GM23338 (cell line): ENCODE data around the gene EGR1. TPM values are rescaled to one million over a fixed set of nuclear protein-coding genes. Genes with fewer than 3 reads are reported as not detected.

Experiments used
- ATAC-seq: fragments of 200-7000 bp; cut with Tn5 transposase; 3 replicates; pipeline ENCODE4 v1.9.1; 2020
- DNase-seq: peaks from one replicate; pipeline ENCODE4 v3.0.0-alpha.2; 2015; ENCODE audit warnings: low spot score
- H2AFZ ChIP-seq: fragments of 200-600 bp; sonication (generic); 2 replicates; pipeline ENCODE4 v1.8.0; 2016; ENCODE audit warnings: antibody characterized with exemption, mild to moderate bottlenecking, moderate library complexity
- H3F3A ChIP-seq: fragments of 200-600 bp; sonication (generic); replicated peaks from 2 replicates; pipeline ENCODE4 v1.8.0; 2017; ENCODE audit warnings: antibody characterized with exemption, mixed run types, low read depth
- H3K27ac ChIP-seq: fragments of 200-600 bp; sonication (generic); 2 replicates; pipeline ENCODE4 v1.6.1; 2016; ENCODE audit warnings: low read depth
- H3K27me3 ChIP-seq: fragments of 200-600 bp; sonication (generic); 2 replicates; pipeline ENCODE4 v1.8.0; 2016; ENCODE audit warnings: mild to moderate bottlenecking, mixed run types, moderate library complexity; ENCODE audit not compliant: insufficient read depth
- H3K36me3 ChIP-seq: fragments of 200-600 bp; sonication (generic); 2 replicates; pipeline ENCODE4 v1.8.0; 2016; ENCODE audit warnings: mild to moderate bottlenecking; ENCODE audit not compliant: insufficient read depth
- H3K4me1 ChIP-seq: fragments of 200-600 bp; sonication (generic); 2 replicates; pipeline ENCODE4 v1.8.0; 2016; ENCODE audit warnings: mild to moderate bottlenecking, moderate library complexity; ENCODE audit not compliant: insufficient read depth
- H3K4me2 ChIP-seq: fragments of 200-600 bp; sonication (generic); 2 replicates; pipeline ENCODE4 v1.7.1; 2017; ENCODE audit warnings: mixed run types
- H3K4me3 ChIP-seq: fragments of 200-600 bp; sonication (generic); 2 replicates; pipeline ENCODE4 v1.6.1; 2016; ENCODE audit warnings: mixed run types
- H3K79me2 ChIP-seq: fragments of 200-600 bp; sonication (generic); replicated peaks from 2 replicates; pipeline ENCODE4 v1.8.0; 2017; ENCODE audit warnings: mild to moderate bottlenecking; ENCODE audit not compliant: insufficient read depth
- H3K9me2 ChIP-seq: fragments of 200-600 bp; sonication (generic); 2 replicates; pipeline ENCODE4 v1.8.0; 2017; ENCODE audit not compliant: insufficient read depth
- H4K20me1 ChIP-seq: fragments of 200-600 bp; sonication (generic); replicated peaks from 2 replicates; pipeline ENCODE4 v1.8.0; 2017; ENCODE audit warnings: mild to moderate bottlenecking; ENCODE audit not compliant: insufficient read depth
- H3K27ac Mint-ChIP-seq: 2 replicates; pipeline ENCODE4 v1.8.0; 2020; ENCODE audit warnings: inconsistent platforms, mild to moderate bottlenecking, moderate library complexity, mixed read lengths
- H3K27me3 Mint-ChIP-seq: 3 replicates; pipeline ENCODE4 v1.8.0; 2022; ENCODE audit warnings: low read depth, mild to moderate bottlenecking, moderate library complexity, mixed read lengths, inconsistent platforms; ENCODE audit not compliant: insufficient read depth, poor library complexity
- H3K36me3 Mint-ChIP-seq: 3 replicates; pipeline ENCODE4 v1.8.0; 2021; ENCODE audit warnings: low read depth, mild to moderate bottlenecking, inconsistent platforms, moderate library complexity, mixed read lengths
- H3K4me1 Mint-ChIP-seq: 3 replicates; pipeline ENCODE4 v1.8.0; 2020; ENCODE audit warnings: mild to moderate bottlenecking, inconsistent platforms, mixed read lengths
- H3K4me3 Mint-ChIP-seq: 3 replicates; pipeline ENCODE4 v1.8.0; 2021; ENCODE audit warnings: moderate library complexity, mild to moderate bottlenecking, inconsistent platforms, mixed read lengths
- H3K9me3 Mint-ChIP-seq: 3 replicates; pipeline ENCODE4 v1.8.0; 2020; ENCODE audit warnings: moderate library complexity, mild to moderate bottlenecking, inconsistent platforms, mixed read lengths
- CREB1 ChIP-seq: fragments of 250-450 bp; sonication (Bioruptor Pico); IDR thresholded peaks from 2 replicates; pipeline ENCODE4 v1.5.0; 2020; ENCODE audit warnings: low read depth, mild to moderate bottlenecking, moderate library complexity
- CTCF ChIP-seq, 2 experiments: fragments of 200-600 bp in 1 of 2; sonication (generic) in 1 of 2; conservative IDR thresholded peaks; 2 replicates each; pipeline versions ENCODE4 v1.5.1 to v1.6.1; 2016 to 2017; ENCODE audit warnings: antibody characterized with exemption in 2 of 2, low read depth in 2 of 2, mild to moderate bottlenecking in 2 of 2, moderate library complexity in 1 of 2
- JUNB ChIP-seq: IDR thresholded peaks from one replicate; pipeline ENCODE4 v1.6.1; 2016; ENCODE audit warnings: antibody characterized with exemption; ENCODE audit not compliant: unreplicated experiment
- NANOG ChIP-seq: IDR thresholded peaks from 2 replicates; pipeline ENCODE4 v1.6.1; 2016; ENCODE audit warnings: antibody characterized with exemption, borderline replicate concordance
- POLR2AphosphoS5 ChIP-seq: IDR thresholded peaks from 2 replicates; pipeline ENCODE4 v1.6.1; 2016; ENCODE audit warnings: antibody characterized with exemption, low read depth
- STAT1 ChIP-seq: IDR thresholded peaks from one replicate; pipeline ENCODE4 v1.6.1; 2016; ENCODE audit warnings: antibody characterized with exemption; ENCODE audit not compliant: unreplicated experiment
- ZNF114 ChIP-seq: fragments of 250-450 bp; sonication (Bioruptor Pico); IDR thresholded peaks from 2 replicates; pipeline ENCODE4 v1.5.0; 2020; ENCODE audit warnings: mild to moderate bottlenecking, moderate library complexity
- ZNF331 ChIP-seq: fragments of 250-450 bp; sonication (Bioruptor Pico); IDR thresholded peaks from 2 replicates; pipeline ENCODE4 v1.5.0; 2020; ENCODE audit warnings: low read depth, mild to moderate bottlenecking, moderate library complexity
- polyA plus RNA-seq: library from polyadenylated mRNA; unstranded; fragments of >200 nt; fragmentation: Nextera tagmentation; extraction: Ambion mirVana; gene quantifications from 2 replicates; pipeline ENCODE4 v1.2.1, GENCODE V29; 2016
- total RNA-seq: library from RNA; depleted of rRNA; stranded (reverse); fragments of >200 nt; shearing (Covaris generic); gene quantifications from 2 replicates; pipeline ENCODE4 v1.2.3, GENCODE V29; 2014

The EGR1 gene
- total and polyA plus RNA-seq, 2 experiments from 2014 or later, result 13.5 to 60.3 TPM

DNA sequence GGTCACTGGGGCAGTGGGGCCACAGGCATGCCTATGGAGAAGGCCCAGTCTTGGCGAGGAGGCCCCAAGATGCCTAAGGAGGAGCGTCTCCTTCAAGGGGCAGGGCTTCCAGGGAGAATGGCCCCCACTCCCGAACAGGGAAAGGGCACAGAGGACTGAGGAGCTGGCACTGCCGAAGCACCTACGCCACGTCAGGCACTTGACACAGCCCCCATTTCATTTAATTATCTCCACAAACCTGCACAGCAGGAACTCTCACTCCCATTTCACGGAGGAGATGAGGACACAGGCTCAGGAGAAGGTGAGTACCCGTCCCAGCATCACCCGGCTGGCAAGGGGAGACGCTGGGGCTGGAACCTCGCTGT, 26.0 kb downstream of the EGR1 start:
- H3K27ac ChIP-seq, result no peak overlapping the region

GRCh38 chr5:138491669-138492559, 26.6 kb downstream of the EGR1 start:
- Mint-ChIP-seq H3K27ac (no peak overlapping the region), H3K4me3 (peak overlapping the region; percentile 79), H3K36me3 (no peaks in the 10 kb centered on the region; the same call in 2 of the 3 replicates), H3K27me3 (peaks cover 38% of the 10 kb centered on the region), H3K9me3 (no peaks in the 10 kb centered on the region; the same call in 2 of the 3 replicates), H3K4me1 (peaks cover 24% of the 10 kb centered on the region)
- Histone ChIP-seq H3K27ac (no peak overlapping the region), H3F3A (0 out of 2 replicates have a peak, but pooled peaks cover 7% of the 10 kb centered on the region), H3K4me3 (peak overlapping the region; percentile 68), H3K4me1 (peaks cover 7% of the 10 kb centered on the region), H3K79me2 (no peaks in the 10 kb centered on the region), H3K36me3 (no peaks in the 10 kb centered on the region), H3K4me2 (peak overlapping the region; percentile 87), H2AFZ (peak overlapping the region; percentile 93), H3K9me2 (no peaks in the 10 kb centered on the region), H3K27me3 (peaks cover 26% of the 10 kb centered on the region), H4K20me1 (no peaks in the 10 kb centered on the region)
- ATAC-seq, result peak; percentile 83
- peak; percentile 90 for DNase-seq
- TF ChIP-seq CTCF (conservative IDR thresholded peaks at IDR 0.05; ENCODE audit: low read depth in 2 of 2) (0 out of 4 replicates have a peak, but pooled peaks of 1 of the 2 experiments have one; percentile 1), ZNF114 (CRISPR knock-in tag) (no peak), POLR2AphosphoS5 (peak; percentile 62)

More for the DNA sequence above, 26.0 kb downstream of the EGR1 start:
- DNase-seq, result no peak
- Histone ChIP-seq H3F3A (0 out of 2 replicates have a peak, but pooled peaks cover 7% of the 10 kb centered on the region), H3K4me1 (peaks cover 7% of the 10 kb centered on the region), H3K9me2 (no peaks in the 10 kb centered on the region), H3K4me2 (peak overlapping the region; percentile 87), H4K20me1 (no peaks in the 10 kb centered on the region), H3K4me3 (peak overlapping the region; percentile 68), H3K27me3 (peaks cover 26% of the 10 kb centered on the region), H3K36me3 (no peaks in the 10 kb centered on the region), H3K79me2 (no peaks in the 10 kb centered on the region), H2AFZ (peak overlapping the region; percentile 93)
- Mint-ChIP-seq H3K27me3 (peaks cover 38% of the 10 kb centered on the region), H3K9me3 (no peaks in the 10 kb centered on the region; the same call in 2 of the 3 replicates), H3K27ac (no peak overlapping the region), H3K36me3 (no peaks in the 10 kb centered on the region; the same call in 2 of the 3 replicates), H3K4me1 (peaks cover 28% of the 10 kb centered on the region), H3K4me3 (peak overlapping the region; percentile 65)
- TF ChIP-seq CREB1 (CRISPR knock-in tag), result no peak
- no peak for ATAC-seq

DNA sequence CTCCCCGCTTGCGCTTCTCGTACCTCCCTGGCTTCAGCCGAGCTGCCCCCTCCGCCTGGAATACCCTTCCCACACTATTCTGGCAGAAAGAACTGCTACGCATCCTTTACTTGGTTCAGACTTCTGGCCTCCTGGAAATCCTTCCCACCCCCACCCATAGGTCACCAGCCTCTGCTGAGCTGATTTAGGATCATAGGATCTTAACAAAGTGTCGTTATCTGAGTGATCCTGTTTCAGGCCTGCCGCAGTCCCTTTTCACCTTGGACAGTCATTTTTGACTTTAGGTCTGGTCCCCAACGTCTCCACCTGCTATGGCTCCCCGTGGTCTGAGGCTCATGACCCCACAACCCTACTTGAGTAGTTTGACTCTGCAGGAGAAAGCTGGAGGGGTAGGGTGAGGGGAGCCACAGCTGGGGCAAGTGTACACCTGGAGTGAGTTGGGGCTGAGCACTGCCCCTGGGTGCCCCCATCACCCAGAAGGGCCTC, 27.3 kb downstream of the EGR1 start:
- H3K4me3 ChIP-seq, result peak overlapping the region; percentile 68
- Mint-ChIP-seq H3K36me3 (no peaks in the 10 kb centered on the region; the same call in 2 of the 3 replicates), H3K4me3 (peak overlapping the region; percentile 79), H3K4me1 (peaks cover 24% of the 10 kb centered on the region), H3K27ac (no peak overlapping the region), H3K9me3 (no peaks in the 10 kb centered on the region; the same call in 2 of the 3 replicates), H3K27me3 (peaks cover 38% of the 10 kb centered on the region)
- H3K79me2 ChIP-seq, result no peaks in the 10 kb centered on the region
- H4K20me1 ChIP-seq, result no peaks in the 10 kb centered on the region
- peaks cover 7% of the 10 kb centered on the region for H3K4me1 ChIP-seq
- DNase-seq (no peak), ATAC-seq (no peak)
- H3K27ac ChIP-seq, result no peak overlapping the region
- peak overlapping the region; percentile 87 for H3K4me2 ChIP-seq
- peaks cover 26% of the 10 kb centered on the region for H3K27me3 ChIP-seq
- no peak for TF ChIP-seq STAT1
- TF ChIP-seq POLR2AphosphoS5, result no peak
- TF ChIP-seq JUNB, result no peak
- no peak for TF ChIP-seq NANOG
- TF ChIP-seq ZNF331, result no peak
- no peaks in the 10 kb centered on the region for H3K36me3 ChIP-seq
- no peaks in the 10 kb centered on the region for H3K9me2 ChIP-seq
- peak overlapping the region; percentile 84 for H2AFZ ChIP-seq
- 0 out of 2 replicates have a peak, but pooled peaks cover 7% of the 10 kb centered on the region for H3F3A ChIP-seq
